Measurements from ENCODE around the gene TRAPPC10.

GRCh38 chr21:44020551-44020950 is 8.4 kb downstream of the TRAPPC10 start:
- TF ChIP-seq SUZ12 (IDR thresholded peaks at IDR 0.05; ENCODE audit: extremely low read depth, insufficient read depth, insufficient read length) (no peak), YY1 (IDR thresholded peaks at IDR 0.05; ENCODE audit: insufficient read depth, insufficient read length) (no peak)

Data from NT2/D1 (cell line).